Activated B cell treated with CpG ODN at 0.5 μM for 24 hours (primary cell): ENCODE data around the gene GCAT. TPM values are rescaled to one million over a fixed set of nuclear protein-coding genes. Genes with fewer than 3 reads are reported as not detected.

ENCODE experiments used
- ATAC-seq: fragments of 200-7000 bp; cut with Tn5 transposase; one replicate; pipeline ENCODE4 v1.10.0; 2021; ENCODE audit warnings: low read depth, mild to moderate bottlenecking, moderate library complexity
- CTCF ChIA-PET: fragments of 350-600 bp; sonication (Branson Sonifier 250); formaldehyde crosslinking; loops from one replicate; lab custom pipeline; 2021; ENCODE audit warnings: antibody characterized with exemption; lab: Charles Lee
- POLR2A ChIA-PET: fragments of 350-600 bp; sonication (Branson Sonifier 250); formaldehyde crosslinking; loops from one replicate; lab custom pipeline; 2021; ENCODE audit warnings: antibody characterized with exemption; lab: Charles Lee
- DNase-seq: peaks from one replicate; pipeline ENCODE4 v3.0.0; 2022
- H3K27ac Mint-ChIP-seq: one replicate; pipeline ENCODE4 v1.8.0; 2020; ENCODE audit warnings: mixed read lengths
- H3K27me3 Mint-ChIP-seq: one replicate; pipeline ENCODE4 v1.8.0; 2021; ENCODE audit warnings: mixed read lengths
- H3K36me3 Mint-ChIP-seq: one replicate; pipeline ENCODE4 v1.8.0; 2021; ENCODE audit warnings: low read depth, mixed read lengths
- H3K4me1 Mint-ChIP-seq: one replicate; pipeline ENCODE4 v1.8.0; 2021; ENCODE audit warnings: mixed read lengths
- H3K4me3 Mint-ChIP-seq: one replicate; pipeline ENCODE4 v1.8.0; 2020; ENCODE audit warnings: mild to moderate bottlenecking, mixed read lengths
- H3K9me3 Mint-ChIP-seq: one replicate; pipeline ENCODE4 v1.8.0; 2020; ENCODE audit warnings: mixed read lengths
- intact Hi-C: fragments of 100-400 bp; cut with micrococcal nuclease; formaldehyde crosslinking; loops from one replicate; pipeline ENCODE4 v1.15.1; 2024
- total RNA-seq: library from RNA; stranded (reverse); gene quantifications from 2 replicates; pipeline ENCODE4 v1.2.3, GENCODE V29; 2022
- TF ChIP-seq, protein P1 (sequence below): fragments of 200-600 bp; IDR thresholded peaks from one replicate; pipeline ENCODE4 v1.8.0; 2022; ENCODE audit warnings: antibody characterized with exemption, mild to moderate bottlenecking

Gene GCAT
- total RNA-seq, 1 donor from 2014 or later: 0.40 TPM

- CTCF ChIA-PET: no interaction called here
- TF ChIP-seq, protein P1, sequence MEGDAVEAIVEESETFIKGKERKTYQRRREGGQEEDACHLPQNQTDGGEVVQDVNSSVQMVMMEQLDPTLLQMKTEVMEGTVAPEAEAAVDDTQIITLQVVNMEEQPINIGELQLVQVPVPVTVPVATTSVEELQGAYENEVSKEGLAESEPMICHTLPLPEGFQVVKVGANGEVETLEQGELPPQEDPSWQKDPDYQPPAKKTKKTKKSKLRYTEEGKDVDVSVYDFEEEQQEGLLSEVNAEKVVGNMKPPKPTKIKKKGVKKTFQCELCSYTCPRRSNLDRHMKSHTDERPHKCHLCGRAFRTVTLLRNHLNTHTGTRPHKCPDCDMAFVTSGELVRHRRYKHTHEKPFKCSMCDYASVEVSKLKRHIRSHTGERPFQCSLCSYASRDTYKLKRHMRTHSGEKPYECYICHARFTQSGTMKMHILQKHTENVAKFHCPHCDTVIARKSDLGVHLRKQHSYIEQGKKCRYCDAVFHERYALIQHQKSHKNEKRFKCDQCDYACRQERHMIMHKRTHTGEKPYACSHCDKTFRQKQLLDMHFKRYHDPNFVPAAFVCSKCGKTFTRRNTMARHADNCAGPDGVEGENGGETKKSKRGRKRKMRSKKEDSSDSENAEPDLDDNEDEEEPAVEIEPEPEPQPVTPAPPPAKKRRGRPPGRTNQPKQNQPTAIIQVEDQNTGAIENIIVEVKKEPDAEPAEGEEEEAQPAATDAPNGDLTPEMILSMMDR: no peak
- POLR2A ChIA-PET: no interaction called here
- intact Hi-C loops: no loop called here
- Mint-ChIP-seq H3K27me3 (no peaks in the 10 kb centered on the region), H3K9me3 (no peaks in the 10 kb centered on the region), H3K27ac (no peak overlapping the region), H3K36me3 (peaks cover 26% of the 10 kb centered on the region), H3K4me1 (peaks cover 11% of the 10 kb centered on the region), H3K4me3 (no peak overlapping the region)
- ATAC-seq (no peak), DNase-seq (no peak)
These were observed 33.0 kb upstream of the GCAT start for GRCh38 chr22:37774728-37775127.

DNA sequence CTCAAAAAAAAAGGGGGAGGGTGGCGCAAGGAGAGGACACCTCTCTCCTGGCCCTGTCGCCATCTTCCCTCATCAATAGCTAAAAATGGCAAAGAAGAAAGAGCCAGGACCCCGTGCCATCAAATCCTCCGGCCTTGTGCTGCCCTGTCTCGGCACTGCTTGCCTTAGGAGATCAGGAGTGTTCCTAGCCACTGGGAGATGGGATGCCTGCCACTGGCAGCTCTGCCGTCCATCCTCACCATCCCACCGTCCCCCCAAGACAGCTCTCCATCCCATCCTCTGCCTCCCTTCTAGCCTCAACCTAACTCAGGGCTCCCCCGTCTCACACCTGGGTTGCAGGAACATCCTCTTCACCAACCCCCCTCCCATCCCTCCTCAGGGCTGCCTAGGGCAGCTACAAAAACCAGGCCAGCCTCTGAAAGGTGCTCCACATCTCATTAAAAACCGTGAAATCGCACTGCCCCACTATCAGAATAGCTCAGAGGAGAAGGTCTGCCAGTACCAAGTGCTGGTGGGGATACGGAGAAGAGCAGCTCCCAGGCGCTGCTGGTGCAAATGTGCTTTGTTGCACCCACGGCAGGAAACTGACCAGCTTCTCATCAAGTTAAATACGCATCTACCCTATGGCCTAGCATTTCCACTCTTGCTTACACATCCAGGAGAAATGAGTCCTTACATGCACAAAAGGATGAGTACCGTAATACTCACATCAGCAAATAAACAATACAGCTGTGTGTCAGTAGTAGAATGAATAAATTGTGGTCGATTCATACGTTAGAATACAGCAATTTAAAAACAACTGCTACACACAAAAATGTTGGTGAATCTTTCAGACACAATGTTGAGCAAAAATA is 31.7 kb upstream of the GCAT start:
- peaks cover 24% of the 10 kb centered on the region for H3K36me3 Mint-ChIP-seq
- no peaks in the 10 kb centered on the region for H3K9me3 Mint-ChIP-seq
- no peak for DNase-seq
- TF ChIP-seq, protein P1: no peak
- H3K27me3 Mint-ChIP-seq: peaks cover 2% of the 10 kb centered on the region
- ChIA-PET CTCF (no interaction called here), POLR2A (interaction anchor here (0.8 kb wide), 1 partner anchor 29 kb away, joined by 3 read pairs; a partner anchor contains a TSS)
- no peak overlapping the region for H3K4me3 Mint-ChIP-seq
- peaks cover 11% of the 10 kb centered on the region for H3K4me1 Mint-ChIP-seq
- no peak overlapping the region for H3K27ac Mint-ChIP-seq
- intact Hi-C loops: no loop called here
- ATAC-seq: no peak

DNA sequence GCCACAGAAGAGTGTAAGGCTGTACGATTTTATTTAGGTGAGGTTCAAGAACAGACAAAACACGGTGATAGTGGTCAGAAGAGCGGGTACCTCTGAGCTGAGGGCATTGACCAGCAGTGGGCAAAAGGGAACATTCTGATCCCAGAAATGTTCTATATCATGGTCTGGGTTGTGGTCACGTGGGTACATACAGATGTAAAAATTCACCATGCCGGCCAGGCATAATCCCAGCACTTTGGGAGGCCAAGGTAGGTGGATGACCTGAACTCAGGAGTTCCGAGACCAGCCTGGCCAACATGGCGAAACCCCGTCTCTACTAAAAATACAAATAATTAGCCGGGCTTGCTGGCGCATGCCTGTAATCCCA is 31.1 kb upstream of the GCAT start:
- no peak for DNase-seq
- peaks cover 21% of the 10 kb centered on the region for H3K36me3 Mint-ChIP-seq
- H3K27me3 Mint-ChIP-seq: peaks cover 2% of the 10 kb centered on the region
- no peaks in the 10 kb centered on the region for H3K9me3 Mint-ChIP-seq
- ATAC-seq: no peak
- peaks cover 11% of the 10 kb centered on the region for H3K4me1 Mint-ChIP-seq
- POLR2A ChIA-PET: interaction anchor here (0.8 kb wide), 1 partner anchor 28 kb away, joined by 3 read pairs; a partner anchor contains a TSS
- H3K27ac Mint-ChIP-seq: no peak overlapping the region
- CTCF ChIA-PET: no interaction called here
- no peak overlapping the region for H3K4me3 Mint-ChIP-seq
- TF ChIP-seq, protein P1: no peak
- intact Hi-C loops: no loop called here

DNA sequence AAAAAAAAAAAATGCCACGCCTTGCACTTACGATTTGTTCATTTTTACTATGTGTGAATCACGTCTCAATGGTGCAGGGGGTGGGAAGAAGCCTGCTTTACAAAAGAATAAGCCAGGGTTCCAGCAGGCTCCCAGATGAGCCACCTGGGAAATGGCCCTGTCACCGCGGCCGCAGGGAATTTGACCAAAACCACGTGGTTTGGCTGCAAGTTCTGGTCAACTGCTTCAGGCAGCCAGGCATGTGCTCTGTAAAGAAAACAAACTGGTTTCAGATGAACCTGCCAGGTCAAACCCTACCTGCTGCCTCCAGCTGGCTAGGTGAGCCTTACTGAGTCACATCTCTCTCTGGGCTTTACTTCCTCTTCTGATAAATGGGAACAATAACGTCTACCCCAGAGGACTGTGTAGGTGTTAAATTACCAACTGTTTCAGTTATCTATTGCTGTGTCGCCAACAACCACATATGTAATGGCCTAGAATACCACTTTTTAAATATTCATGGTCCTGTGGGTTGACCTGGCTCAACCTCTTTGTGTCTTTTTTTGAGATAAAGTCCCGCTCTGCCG is 30.5 kb upstream of the GCAT start:
- CTCF ChIA-PET: no interaction called here

More for the DNA sequence above, 30.5 kb upstream of the GCAT start:
- Mint-ChIP-seq H3K9me3 (no peaks in the 10 kb centered on the region), H3K4me1 (peaks cover 11% of the 10 kb centered on the region), H3K27ac (no peak overlapping the region), H3K4me3 (no peak overlapping the region), H3K27me3 (peaks cover 2% of the 10 kb centered on the region), H3K36me3 (peaks cover 18% of the 10 kb centered on the region)
- TF ChIP-seq, protein P1: no peak
- POLR2A ChIA-PET: no interaction called here
- ATAC-seq: peak; percentile 62
- intact Hi-C loops: no loop called here
- no peak for DNase-seq
